ENCODE measurements around the gene TGFBR3L.

TGFBR3L gene

GRCh38 chr19:7870571-7871436 lies 43.8 kb upstream of the TGFBR3L start:
- Histone ChIP-seq H3K4me3 (ENCODE audit: low read length in 2 of 2) (no peak overlapping the region), H3K9ac (ENCODE audit: low read depth in 1 of 2, low read length in 2 of 2) (no peak overlapping the region), H3K36me3 (ENCODE audit: control insufficient read depth in 2 of 2, insufficient read depth in 2 of 2, low read length in 2 of 2) (no peaks in the 10 kb centered on the region), H3K27ac (ENCODE audit: low read depth in 2 of 2, low read length in 2 of 2) (peak overlapping the region in 1 of 2 donors; percentile 65), H3K27me3 (ENCODE audit: control insufficient read depth in 2 of 2, insufficient read depth in 2 of 2, low read length in 2 of 2) (peaks cover 22 to 24% of the 10 kb centered on the region in 2 donors), H3K9me3 (ENCODE audit: control insufficient read depth in 2 of 2, low read length in 2 of 2) (no peaks in the 10 kb centered on the region), H3K4me1 (ENCODE audit: control insufficient read depth in 2 of 2, insufficient read depth in 2 of 2, low read length in 2 of 2) (peaks cover 22 to 27% of the 10 kb centered on the region in 2 donors)

- H3K9me3 ChIP-seq (ENCODE audit: control insufficient read depth in 2 of 2, low read length in 2 of 2), result no peaks in the 10 kb centered on the region
- peak overlapping the region in 1 of 2 donors; percentile 39 for H3K9ac ChIP-seq (ENCODE audit: low read depth in 1 of 2, low read length in 2 of 2)
- no peaks in the 10 kb centered on the region for H3K36me3 ChIP-seq (ENCODE audit: control insufficient read depth in 2 of 2, insufficient read depth in 2 of 2, low read length in 2 of 2)
- H3K27ac ChIP-seq (ENCODE audit: low read depth in 2 of 2, low read length in 2 of 2), result peak overlapping the region; percentile 65
- H3K4me3 ChIP-seq (ENCODE audit: low read length in 2 of 2), result peak overlapping the region; percentile 37 to 59
- H3K4me1 ChIP-seq (ENCODE audit: control insufficient read depth in 2 of 2, insufficient read depth in 2 of 2, low read length in 2 of 2), result peaks cover 22 to 27% of the 10 kb centered on the region in 2 donors
- H3K27me3 ChIP-seq (ENCODE audit: control insufficient read depth in 2 of 2, insufficient read depth in 2 of 2, low read length in 2 of 2), result peaks cover 19 to 22% of the 10 kb centered on the region in 2 donors
Observed at GRCh38 chr19:7871437-7872305, 43.0 kb upstream of the TGFBR3L start.

GRCh38 chr19:7872306-7873204 lies 42.1 kb upstream of the TGFBR3L start:
- no peak overlapping the region for H3K4me3 ChIP-seq (ENCODE audit: low read length in 2 of 2)
- peaks cover 22 to 27% of the 10 kb centered on the region in 2 donors for H3K4me1 ChIP-seq (ENCODE audit: control insufficient read depth in 2 of 2, insufficient read depth in 2 of 2, low read length in 2 of 2)
- H3K9me3 ChIP-seq (ENCODE audit: control insufficient read depth in 2 of 2, low read length in 2 of 2), result no peaks in the 10 kb centered on the region
- peaks cover 13 to 19% of the 10 kb centered on the region in 2 donors for H3K27me3 ChIP-seq (ENCODE audit: control insufficient read depth in 2 of 2, insufficient read depth in 2 of 2, low read length in 2 of 2)
- H3K9ac ChIP-seq (ENCODE audit: low read depth in 1 of 2, low read length in 2 of 2), result no peak overlapping the region
- H3K27ac ChIP-seq (ENCODE audit: low read depth in 2 of 2, low read length in 2 of 2), result no peak overlapping the region
- H3K36me3 ChIP-seq (ENCODE audit: control insufficient read depth in 2 of 2, insufficient read depth in 2 of 2, low read length in 2 of 2), result no peaks in the 10 kb centered on the region

GRCh38 chr19:7873304-7874075 lies 41.1 kb upstream of the TGFBR3L start:
- H3K27me3 ChIP-seq (ENCODE audit: control insufficient read depth in 2 of 2, insufficient read depth in 2 of 2, low read length in 2 of 2), result peaks cover 13 to 19% of the 10 kb centered on the region in 2 donors
- no peak overlapping the region for H3K27ac ChIP-seq (ENCODE audit: low read depth in 2 of 2, low read length in 2 of 2)
- H3K9ac ChIP-seq (ENCODE audit: low read depth in 1 of 2, low read length in 2 of 2), result no peak overlapping the region
- H3K9me3 ChIP-seq (ENCODE audit: control insufficient read depth in 2 of 2, low read length in 2 of 2), result no peaks in the 10 kb centered on the region
- H3K36me3 ChIP-seq (ENCODE audit: control insufficient read depth in 2 of 2, insufficient read depth in 2 of 2, low read length in 2 of 2), result no peaks in the 10 kb centered on the region
- H3K4me3 ChIP-seq (ENCODE audit: low read length in 2 of 2), result no peak overlapping the region
- peaks cover 19 to 24% of the 10 kb centered on the region in 2 donors for H3K4me1 ChIP-seq (ENCODE audit: control insufficient read depth in 2 of 2, insufficient read depth in 2 of 2, low read length in 2 of 2)

GRCh38 chr19:7874076-7874896 lies 40.3 kb upstream of the TGFBR3L start, which contains the start of gene PRR36:
Gene PRR36 (minus strand): TSS chr19:7874390. CDS start chr19:7873689, 701 bp downstream.
- Histone ChIP-seq H3K4me3 (ENCODE audit: low read length in 2 of 2) (no peak within 1 kb of the TSS), H3K9me3 (ENCODE audit: control insufficient read depth in 2 of 2, low read length in 2 of 2) (no peaks in the 10 kb centered on the region), H3K27me3 (ENCODE audit: control insufficient read depth in 2 of 2, insufficient read depth in 2 of 2, low read length in 2 of 2) (peaks cover 13 to 19% of the 10 kb centered on the region in 2 donors), H3K4me1 (ENCODE audit: control insufficient read depth in 2 of 2, insufficient read depth in 2 of 2, low read length in 2 of 2) (peaks cover 13 to 16% of the 10 kb centered on the region in 2 donors), H3K36me3 (ENCODE audit: control insufficient read depth in 2 of 2, insufficient read depth in 2 of 2, low read length in 2 of 2) (no peaks in the 10 kb centered on the region), H3K27ac (ENCODE audit: low read depth in 2 of 2, low read length in 2 of 2) (no peak within 1 kb of the TSS), H3K9ac (ENCODE audit: low read depth in 1 of 2, low read length in 2 of 2) (no peak within 1 kb of the TSS)

- no peaks in the 10 kb centered on the region for H3K36me3 ChIP-seq (ENCODE audit: control insufficient read depth in 2 of 2, insufficient read depth in 2 of 2, low read length in 2 of 2)
- no peaks in the 10 kb centered on the region for H3K9me3 ChIP-seq (ENCODE audit: control insufficient read depth in 2 of 2, low read length in 2 of 2)
- peaks cover 13 to 14% of the 10 kb centered on the region in 2 donors for H3K4me1 ChIP-seq (ENCODE audit: control insufficient read depth in 2 of 2, insufficient read depth in 2 of 2, low read length in 2 of 2)
- H3K27ac ChIP-seq (ENCODE audit: low read depth in 2 of 2, low read length in 2 of 2), result no peak overlapping the region
- no peak overlapping the region for H3K4me3 ChIP-seq (ENCODE audit: low read length in 2 of 2)
- H3K27me3 ChIP-seq (ENCODE audit: control insufficient read depth in 2 of 2, insufficient read depth in 2 of 2, low read length in 2 of 2), result peaks cover 13 to 19% of the 10 kb centered on the region in 2 donors
- H3K9ac ChIP-seq (ENCODE audit: low read depth in 1 of 2, low read length in 2 of 2), result no peak overlapping the region
Observed at GRCh38 chr19:7874897-7875273, 39.7 kb upstream of the TGFBR3L start.

GRCh38 chr19:7877249-7877836 lies 37.3 kb upstream of the TGFBR3L start:
- Histone ChIP-seq H3K36me3 (ENCODE audit: control insufficient read depth in 2 of 2, insufficient read depth in 2 of 2, low read length in 2 of 2) (no peaks in the 10 kb centered on the region), H3K4me1 (ENCODE audit: control insufficient read depth in 2 of 2, insufficient read depth in 2 of 2, low read length in 2 of 2) (peaks cover 0 to 5% of the 10 kb centered on the region in 2 donors), H3K9ac (ENCODE audit: low read depth in 1 of 2, low read length in 2 of 2) (no peak overlapping the region)

GRCh38 chr19:7879111-7879807 lies 35.4 kb upstream of the TGFBR3L start:
- H3K9ac ChIP-seq (ENCODE audit: low read depth in 1 of 2, low read length in 2 of 2), result no peak overlapping the region
- H3K4me3 ChIP-seq (ENCODE audit: low read length in 2 of 2), result no peak overlapping the region
- H3K9me3 ChIP-seq (ENCODE audit: control insufficient read depth in 2 of 2, low read length in 2 of 2), result no peaks in the 10 kb centered on the region
- H3K4me1 ChIP-seq (ENCODE audit: control insufficient read depth in 2 of 2, insufficient read depth in 2 of 2, low read length in 2 of 2), result peaks cover 0 to 2% of the 10 kb centered on the region in 2 donors
- H3K27ac ChIP-seq (ENCODE audit: low read depth in 2 of 2, low read length in 2 of 2), result no peak overlapping the region
- H3K27me3 ChIP-seq (ENCODE audit: control insufficient read depth in 2 of 2, insufficient read depth in 2 of 2, low read length in 2 of 2), result peaks cover 6 to 11% of the 10 kb centered on the region in 2 donors
- H3K36me3 ChIP-seq (ENCODE audit: control insufficient read depth in 2 of 2, insufficient read depth in 2 of 2, low read length in 2 of 2), result no peaks in the 10 kb centered on the region

More at GRCh38 chr19:7877249-7877836, 37.3 kb upstream of the TGFBR3L start:
- H3K27ac ChIP-seq (ENCODE audit: low read depth in 2 of 2, low read length in 2 of 2), result no peak overlapping the region
- H3K27me3 ChIP-seq (ENCODE audit: control insufficient read depth in 2 of 2, insufficient read depth in 2 of 2, low read length in 2 of 2), result peaks cover 13 to 19% of the 10 kb centered on the region in 2 donors
- H3K9me3 ChIP-seq (ENCODE audit: control insufficient read depth in 2 of 2, low read length in 2 of 2), result no peaks in the 10 kb centered on the region
- no peak overlapping the region for H3K4me3 ChIP-seq (ENCODE audit: low read length in 2 of 2)

Data from mucosa of rectum (tissue), 2 donors.